BLaER1 treated with 17β-estradiol and CSF1 and Interleukin-3, amounts not matched to agents 10 nM and 100 nM (cell line): ENCODE measurements around the gene PROCA1.

Source experiments
- H3K27ac ChIP-seq, 11 experiments: shearing (Covaris generic); formaldehyde crosslinking; 2 replicates each; pipeline ENCODE4 v1.8.1; 2022
- H3K27me3 ChIP-seq, 11 experiments: shearing (Covaris generic); formaldehyde crosslinking; 2 replicates each; pipeline ENCODE4 v1.8.1; 2022
- H3K36me3 ChIP-seq, 11 experiments: shearing (Covaris generic); formaldehyde crosslinking; 2 replicates each; pipeline ENCODE4 v1.8.1; 2022
- H3K4me1 ChIP-seq, 10 experiments: shearing (Covaris generic); formaldehyde crosslinking; 2 replicates each; pipeline ENCODE4 v1.8.1; 2022
- H3K4me2 ChIP-seq, 11 experiments: shearing (Covaris generic); formaldehyde crosslinking; 2 replicates each; pipeline ENCODE4 v1.8.1; 2022
- H3K4me3 ChIP-seq, 10 experiments: shearing (Covaris generic); formaldehyde crosslinking; 2 replicates each; pipeline ENCODE4 v1.8.1; 2022
- H3K9ac ChIP-seq, 11 experiments: shearing (Covaris generic); formaldehyde crosslinking; 2 replicates each; pipeline ENCODE4 v1.8.1; 2022
- H3K9me3 ChIP-seq, 11 experiments: shearing (Covaris generic); formaldehyde crosslinking; replicated peaks in 1 of 11; 2 replicates each; pipeline ENCODE4 v1.8.1; 2022
- H4K20me1 ChIP-seq, 11 experiments: shearing (Covaris generic); formaldehyde crosslinking; 2 replicates each; pipeline ENCODE4 v1.8.1; 2022
- Cebpa-rat ChIP-seq, 11 experiments: shearing (Covaris generic); IDR thresholded peaks; 2 replicates each; pipeline ENCODE4 v1.8.1; 2022

The PROCA1 gene

GRCh38 chr17:28703552-28704218 is 8.0 kb downstream of the PROCA1 start:
- Histone ChIP-seq H3K9me3 (no peaks in the 10 kb centered on the region), H3K4me3 (no peak overlapping the region), H3K36me3 (peaks cover 61 to 78% (median 71%) of the 10 kb centered on the region in 11 experiments), H3K4me2 (no peak overlapping the region), H3K9ac (peak overlapping the region in 2 of 11 experiments; percentile 29 to 52; a peak in 1 of 22 replicates), H3K27ac (no peak overlapping the region), H4K20me1 (peaks cover 0 to 79% (median 20%) of the 10 kb centered on the region in 11 experiments; a peak in 14 of 22 replicates), H3K27me3 (no peaks in the 10 kb centered on the region), H3K4me1 (peaks cover 0 to 16% (median 4%) of the 10 kb centered on the region in 10 experiments; a peak in 6 of 20 replicates)
- no peak for TF ChIP-seq Cebpa-rat (IDR thresholded peaks at IDR 0.05)

GRCh38 chr17:28702752-28703150 is 8.9 kb downstream of the PROCA1 start:
- Histone ChIP-seq H3K9me3 (no peaks in the 10 kb centered on the region), H3K4me3 (no peak overlapping the region), H4K20me1 (peaks cover 0 to 88% (median 29%) of the 10 kb centered on the region in 11 experiments; a peak in 14 of 22 replicates), H3K27me3 (no peaks in the 10 kb centered on the region), H3K4me1 (peaks cover 0 to 16% (median 4%) of the 10 kb centered on the region in 10 experiments; a peak in 6 of 20 replicates), H3K4me2 (no peak overlapping the region), H3K36me3 (peaks cover 70 to 87% (median 80%) of the 10 kb centered on the region in 11 experiments), H3K9ac (peak overlapping the region in 1 of 11 experiments; percentile 14; a peak in 1 of 22 replicates), H3K27ac (no peak overlapping the region)
- no peak for TF ChIP-seq Cebpa-rat (IDR thresholded peaks at IDR 0.05)

GRCh38 chr17:28702026-28702751 is 9.5 kb downstream of the PROCA1 start:
- H3K27ac ChIP-seq: no peak overlapping the region
- H3K36me3 ChIP-seq: peaks cover 76 to 93% (median 86%) of the 10 kb centered on the region in 11 experiments
- H3K4me3 ChIP-seq: no peak overlapping the region
- H3K9me3 ChIP-seq: no peaks in the 10 kb centered on the region
- H3K4me2 ChIP-seq: no peak overlapping the region
- H3K9ac ChIP-seq: peak overlapping the region in 2 of 11 experiments; percentile 14 to 23; a peak in 1 of 22 replicates
- H4K20me1 ChIP-seq: peaks cover 0 to 93% (median 30%) of the 10 kb centered on the region in 11 experiments; a peak in 14 of 22 replicates
- TF ChIP-seq Cebpa-rat (IDR thresholded peaks at IDR 0.05): no peak
- H3K27me3 ChIP-seq: no peaks in the 10 kb centered on the region
- H3K4me1 ChIP-seq: peaks cover 0 to 16% (median 4%) of the 10 kb centered on the region in 10 experiments; a peak in 6 of 20 replicates

DNA sequence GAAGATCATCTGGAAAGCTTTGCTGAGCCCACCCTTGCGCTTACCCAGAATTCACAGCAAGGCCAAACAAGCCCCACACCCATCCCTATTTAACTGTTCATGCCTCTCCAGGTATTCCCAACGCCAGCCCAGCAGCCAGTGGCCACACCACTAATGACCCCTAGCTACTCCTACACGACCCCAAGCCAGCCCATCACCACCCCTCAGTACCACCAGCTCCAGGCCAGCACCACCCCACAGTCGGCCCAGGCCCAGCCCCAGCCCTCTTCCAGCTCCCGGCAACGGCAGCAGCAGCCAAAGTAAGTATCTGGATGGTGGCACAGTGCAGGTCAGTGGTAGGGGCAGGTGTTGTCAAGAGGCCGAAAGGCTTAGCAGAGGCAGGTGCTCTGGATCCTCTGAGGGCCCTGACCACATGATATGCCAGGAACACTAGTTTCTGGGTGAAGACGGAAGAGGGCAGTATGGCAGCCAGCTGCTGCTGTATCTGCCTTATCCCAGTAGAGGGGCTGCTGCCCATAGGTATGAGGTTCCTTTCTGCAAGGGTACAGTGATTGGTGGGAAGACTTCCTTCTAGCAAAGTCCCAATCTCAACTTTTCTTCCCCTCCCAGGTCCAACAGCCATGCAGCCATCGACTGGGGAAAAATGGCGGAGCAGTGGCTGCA is 10.7 kb downstream of the PROCA1 start:
- TF ChIP-seq Cebpa-rat (IDR thresholded peaks at IDR 0.05): no peak
- peaks cover 0 to 16% (median 4%) of the 10 kb centered on the region in 10 experiments; a peak in 6 of 20 replicates for H3K4me1 ChIP-seq
- H3K9ac ChIP-seq: no peak overlapping the region
- H3K4me2 ChIP-seq: no peak overlapping the region
- no peaks in the 10 kb centered on the region for H3K27me3 ChIP-seq
- no peaks in the 10 kb centered on the region for H3K9me3 ChIP-seq
- H3K36me3 ChIP-seq: peaks cover 88 to 100% (median 95%) of the 10 kb centered on the region in 11 experiments
- H3K27ac ChIP-seq: no peak overlapping the region
- H4K20me1 ChIP-seq: peaks cover 0 to 100% (median 31%) of the 10 kb centered on the region in 11 experiments; a peak in 14 of 22 replicates
- no peak overlapping the region for H3K4me3 ChIP-seq

- no peak overlapping the region for H3K4me3 ChIP-seq
- H3K4me1 ChIP-seq: peaks cover 0 to 13% (median 2%) of the 10 kb centered on the region in 10 experiments; a peak in 6 of 20 replicates
- H4K20me1 ChIP-seq: peaks cover 0 to 98% (median 31%) of the 10 kb centered on the region in 11 experiments; a peak in 14 of 22 replicates
- H3K36me3 ChIP-seq: peaks cover 95 to 100% (median 98%) of the 10 kb centered on the region in 11 experiments
- no peaks in the 10 kb centered on the region for H3K27me3 ChIP-seq
- no peak overlapping the region for H3K27ac ChIP-seq
- no peaks in the 10 kb centered on the region for H3K9me3 ChIP-seq
- H3K9ac ChIP-seq: no peak overlapping the region
- no peak overlapping the region for H3K4me2 ChIP-seq
- TF ChIP-seq Cebpa-rat (IDR thresholded peaks at IDR 0.05): no peak
Measured at GRCh38 chr17:28700278-28700677, 11.4 kb downstream of the PROCA1 start.

DNA sequence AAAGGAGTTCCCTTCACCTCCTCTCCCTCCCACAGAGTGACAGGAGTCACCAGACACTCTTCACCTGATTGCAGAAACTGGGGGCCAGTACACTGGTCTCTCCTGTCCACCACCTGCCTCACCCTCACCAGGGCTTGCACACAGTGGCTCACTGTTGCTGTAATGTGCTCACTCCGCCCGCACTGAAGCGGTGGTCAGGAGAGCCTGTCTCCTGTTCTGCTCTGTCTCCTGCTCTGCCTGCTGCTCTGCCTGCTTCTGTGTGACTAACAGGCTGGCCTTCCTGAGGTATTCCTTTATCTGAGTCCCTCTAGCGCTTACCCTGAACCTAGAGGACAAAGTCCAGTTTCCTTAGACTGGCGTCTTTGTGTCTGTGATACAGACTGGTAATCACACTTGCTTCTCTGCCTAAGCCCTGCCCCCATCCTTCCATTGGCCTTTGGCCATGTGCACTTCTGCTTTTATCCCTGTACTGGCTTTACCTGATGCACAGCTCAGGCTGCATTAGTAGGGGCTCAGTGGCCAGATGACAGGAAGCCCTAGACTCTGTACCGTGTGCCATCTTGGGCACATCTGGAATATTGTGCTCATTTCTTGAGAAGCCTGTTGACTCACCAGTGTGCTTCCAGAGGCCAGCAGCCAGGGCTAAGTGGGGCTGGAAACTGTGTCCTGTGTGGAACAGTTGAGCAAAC is 13.3 kb downstream of the PROCA1 start:
- H3K9me3 ChIP-seq: no peaks in the 10 kb centered on the region

DNA sequence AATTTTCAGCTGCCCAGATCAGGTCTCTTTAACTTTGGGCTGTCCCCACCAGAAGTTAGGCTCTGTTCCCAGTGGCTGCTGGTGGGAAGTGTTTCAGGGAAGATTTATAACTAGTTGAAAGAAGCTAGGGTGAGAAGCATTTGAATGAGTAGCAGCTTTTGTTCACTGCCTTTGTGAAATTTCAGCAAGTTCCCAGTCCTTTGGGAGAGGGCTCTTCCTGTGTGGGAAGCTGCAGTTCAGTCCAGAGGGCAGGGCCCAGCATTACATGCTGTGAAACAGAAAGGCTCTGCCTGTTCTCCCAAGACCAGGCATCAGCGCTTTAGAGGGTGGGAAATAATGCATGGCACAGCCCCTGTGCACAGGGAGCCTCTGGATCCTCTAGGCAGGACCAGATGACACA is 17.8 kb downstream of the PROCA1 start:
- no peak overlapping the region for H3K27ac ChIP-seq
- no peak overlapping the region for H3K4me3 ChIP-seq
- no peaks in the 10 kb centered on the region for H3K27me3 ChIP-seq
- no peaks in the 10 kb centered on the region for H3K4me1 ChIP-seq
- no peaks in the 10 kb centered on the region for H3K9me3 ChIP-seq
- peaks cover 96 to 100% (median 100%) of the 10 kb centered on the region in 11 experiments for H3K36me3 ChIP-seq
- H3K4me2 ChIP-seq: no peak overlapping the region
- no peak overlapping the region for H3K9ac ChIP-seq
- no peak for TF ChIP-seq Cebpa-rat (IDR thresholded peaks at IDR 0.05)
- H4K20me1 ChIP-seq: peaks cover 0 to 55% (median 0%) of the 10 kb centered on the region in 11 experiments; a peak in 8 of 22 replicates

More for the DNA sequence above, 13.3 kb downstream of the PROCA1 start:
- Histone ChIP-seq H3K36me3 (peaks cover 100% of the 10 kb centered on the region in 11 experiments), H3K4me2 (no peak overlapping the region), H3K4me3 (no peak overlapping the region), H3K27ac (no peak overlapping the region), H3K27me3 (no peaks in the 10 kb centered on the region), H3K4me1 (no peaks in the 10 kb centered on the region), H4K20me1 (peaks cover 0 to 90% (median 15%) of the 10 kb centered on the region in 11 experiments; a peak in 13 of 22 replicates), H3K9ac (peak overlapping the region in 1 of 11 experiments; percentile 14; a peak in 1 of 22 replicates)
- no peak for TF ChIP-seq Cebpa-rat (IDR thresholded peaks at IDR 0.05)

- Histone ChIP-seq H3K27me3 (no peaks in the 10 kb centered on the region), H3K9me3 (no peaks in the 10 kb centered on the region), H3K4me1 (peaks cover 0 to 11% (median 4%) of the 10 kb centered on the region in 10 experiments; a peak in 7 of 20 replicates), H3K4me3 (no peak overlapping the region), H3K27ac (no peak overlapping the region), H3K4me2 (no peak overlapping the region), H3K36me3 (peaks cover 96 to 100% (median 100%) of the 10 kb centered on the region in 11 experiments), H4K20me1 (peaks cover 0 to 27% (median 4%) of the 10 kb centered on the region in 11 experiments; a peak in 8 of 22 replicates), H3K9ac (no peak overlapping the region)
- TF ChIP-seq Cebpa-rat (IDR thresholded peaks at IDR 0.05): no peak
Measured at GRCh38 chr17:28689011-28689410, 22.7 kb downstream of the PROCA1 start.
